Upper lobe of left lung (tissue), 6 donors: ENCODE results near the gene TIPARP. TPM values are rescaled to one million over a fixed set of nuclear protein-coding genes. Genes with fewer than 3 reads are reported as not detected.

Experiments used
- ATAC-seq, 2 donors: fragments of 200-7000 bp; cut with Tn5 transposase; one replicate each; pipeline ENCODE4 v1.9.1; 2022; ENCODE audit warnings: mild to moderate bottlenecking in 2 of 2, moderate library complexity in 2 of 2; ENCODE audit not compliant: low FRiP score in 2 of 2
- DNase-seq, 2 donors: peaks; one replicate each; pipeline ENCODE4 v3.0.0-alpha.2; 2019 to 2020
- H3K27ac ChIP-seq, 4 donors: fragments of 200-600 bp; sonication (generic); one replicate each; pipeline ENCODE4 v1.5.1; 2016 to 2019
- H3K27me3 ChIP-seq, 4 donors: fragments of 200-600 bp; sonication (generic); one replicate each; pipeline ENCODE4 v1.5.1; 2017 to 2019
- H3K36me3 ChIP-seq, 4 donors: fragments of 200-600 bp; sonication (generic); one replicate each; pipeline ENCODE4 v1.5.1; 2016 to 2019
- H3K4me1 ChIP-seq, 4 donors: fragments of 200-600 bp; sonication (generic); one replicate each; pipeline ENCODE4 v1.5.1; 2018 to 2019
- H3K4me3 ChIP-seq, 4 donors: fragments of 200-600 bp; sonication (generic); one replicate each; pipeline ENCODE4 v1.5.1; 2017 to 2019; ENCODE audit warnings: mild to moderate bottlenecking in 2 of 4, moderate library complexity in 1 of 4
- H3K9me3 ChIP-seq, 4 donors: fragments of 200-600 bp; sonication (generic); one replicate each; pipeline ENCODE4 v1.5.1; 2018 to 2019
- CTCF ChIP-seq, 6 experiments: fragments of 450-650 bp in 4 of 6; fragments of 200-600 bp in 2 of 6; sonication (generic) in 2 of 6; IDR thresholded peaks; one replicate each; pipeline ENCODE4 v1.5.1; 2016 to 2019; ENCODE audit warnings: antibody characterized with exemption in 6 of 6
- EP300 ChIP-seq, 4 donors: sonication (generic); formaldehyde crosslinking; IDR thresholded peaks; one replicate each; pipeline ENCODE4 v1.5.1; 2017; ENCODE audit warnings: antibody characterized with exemption in 4 of 4, control low read depth in 2 of 4
- POLR2A ChIP-seq, 4 donors: fragments of 450-650 bp; IDR thresholded peaks; one replicate each; pipeline ENCODE4 v1.5.1; 2016 to 2017; ENCODE audit warnings: antibody characterized with exemption in 4 of 4, mild to moderate bottlenecking in 2 of 4
- POLR2AphosphoS5 ChIP-seq, 2 donors: sonication (generic); formaldehyde crosslinking; IDR thresholded peaks; one replicate each; pipeline ENCODE4 v1.5.1; 2017; ENCODE audit warnings: antibody characterized with exemption in 2 of 2
- WGBS, 2 donors: methylation state at CpG; one replicate each; pipeline ENCODE4 v1.1.5; 2017 to 2018; 5-methylcytosine and 5-hydroxymethylcytosine counted together
- total RNA-seq, 6 donors: library from RNA; depleted of rRNA in 4 of 6; stranded (reverse); fragments of >200 nt in 4 of 6; gene quantifications; one replicate each; pipeline versions ENCODE4 v1.1.0 to v1.2.1, GENCODE V29; 2016 to 2021
- donor health status: DM: no; HTN: no; CAD: no; lungs with moderate emphysema.
- donor health status: DM: no; HTN: yes; CAD: no; lungs with severe emphysema.

Gene TIPARP
- total RNA-seq, 6 donors from 2014 or later: 21.5 to 84.7 (median 50.6) TPM

- no peak for TF ChIP-seq POLR2AphosphoS5 (IDR thresholded peaks at IDR 0.05)
- peak in 2 of 4 donors; percentile 39 to 83 for TF ChIP-seq EP300 (IDR thresholded peaks at IDR 0.05)
- peak in 1 of 4 donors; percentile 9 for TF ChIP-seq POLR2A (IDR thresholded peaks at IDR 0.05)
- H3K4me1 ChIP-seq: peaks cover 11 to 30% (median 21%) of the 10 kb centered on the region in 4 donors
- peak in 1 of 2 donors; percentile 61 for DNase-seq
- no peaks in the 10 kb centered on the region for H3K9me3 ChIP-seq
- H3K27ac ChIP-seq: peak overlapping the region in 3 of 4 donors; percentile 10 to 72 (median 51)
- H3K4me3 ChIP-seq: no peak overlapping the region
- ATAC-seq: peak; percentile 45 to 80
- 25 to 31% methylated on average over 4 of the region's 4 CpGs for WGBS, 2 donors
- no peaks in the 10 kb centered on the region for H3K36me3 ChIP-seq
- H3K27me3 ChIP-seq: no peaks in the 10 kb centered on the region
These were observed 6.2 kb upstream of the TIPARP start for GRCh38 chr3:156668073-156668763.

GRCh38 chr3:156670077-156670476, 4.3 kb upstream of the TIPARP start:
- H3K4me3 ChIP-seq: no peak overlapping the region
- no peaks in the 10 kb centered on the region for H3K27me3 ChIP-seq
- H3K27ac ChIP-seq: peak overlapping the region in 2 of 4 donors; percentile 12 to 14
- DNase-seq (no peak), ATAC-seq (no peak)
- peaks cover 14 to 25% (median 17%) of the 10 kb centered on the region in 4 donors for H3K4me1 ChIP-seq
- WGBS, 2 donors: 79 to 85% methylated on average over 2 of the region's 2 CpGs
- H3K9me3 ChIP-seq: no peaks in the 10 kb centered on the region
- H3K36me3 ChIP-seq: no peaks in the 10 kb centered on the region
- TF ChIP-seq POLR2A (IDR thresholded peaks at IDR 0.05) (no peak), CTCF (IDR thresholded peaks at IDR 0.05) (no peak), POLR2AphosphoS5 (IDR thresholded peaks at IDR 0.05) (no peak), EP300 (IDR thresholded peaks at IDR 0.05) (no peak)

GRCh38 chr3:156670652-156671051, 3.7 kb upstream of the TIPARP start:
- WGBS, 2 donors: 45 to 50% methylated on average over 4 of the region's 4 CpGs
- Histone ChIP-seq H3K9me3 (no peaks in the 10 kb centered on the region), H3K4me3 (no peak overlapping the region), H3K4me1 (peaks cover 11 to 23% (median 14%) of the 10 kb centered on the region in 4 donors), H3K27ac (peak overlapping the region in 2 of 4 donors; percentile 3 to 14), H3K36me3 (no peaks in the 10 kb centered on the region), H3K27me3 (no peaks in the 10 kb centered on the region)
- no peak for TF ChIP-seq EP300 (IDR thresholded peaks at IDR 0.05)
- TF ChIP-seq CTCF (IDR thresholded peaks at IDR 0.05): no peak
- no peak for TF ChIP-seq POLR2AphosphoS5 (IDR thresholded peaks at IDR 0.05)
- peak in 1 of 4 donors; percentile 10 for TF ChIP-seq POLR2A (IDR thresholded peaks at IDR 0.05)
- ATAC-seq (no peak), DNase-seq (peak in 1 of 2 donors; percentile 74)

GRCh38 chr3:156673732-156674045, 701 bp upstream of the TIPARP start:
- 7 to 17% methylated on average over 8 to 10 of the region's 10 CpGs for WGBS, 2 donors
- Histone ChIP-seq H3K9me3 (no peaks in the 10 kb centered on the region), H3K4me3 (peak overlapping the region; percentile 20 to 87 (median 74)), H3K4me1 (peaks cover 3 to 30% (median 23%) of the 10 kb centered on the region in 4 donors), H3K27me3 (no peaks in the 10 kb centered on the region), H3K36me3 (peaks cover 0 to 11% (median 7%) of the 10 kb centered on the region in 4 donors), H3K27ac (peak overlapping the region; percentile 97 to 99 (median 98))
- no peak for DNase-seq
- TF ChIP-seq POLR2A (IDR thresholded peaks at IDR 0.05): no peak
- TF ChIP-seq POLR2AphosphoS5 (IDR thresholded peaks at IDR 0.05): no peak
- no peak for TF ChIP-seq CTCF (IDR thresholded peaks at IDR 0.05)
- no peak for TF ChIP-seq EP300 (IDR thresholded peaks at IDR 0.05)
- ATAC-seq: no peak

GRCh38 chr3:156674911-156675829, 780 bp downstream of the TIPARP start:
- peak; percentile 50 to 72 for ATAC-seq
- peak; percentile 77 to 93 for DNase-seq
- Histone ChIP-seq H3K36me3 (peaks cover 0 to 24% (median 7%) of the 10 kb centered on the region in 4 donors), H3K9me3 (no peaks in the 10 kb centered on the region), H3K27me3 (no peaks in the 10 kb centered on the region), H3K27ac (peak overlapping the region; percentile 97 to 99 (median 98)), H3K4me1 (peaks cover 2 to 41% (median 32%) of the 10 kb centered on the region in 4 donors), H3K4me3 (peak overlapping the region; percentile 66 to 87 (median 80))
- no peak for TF ChIP-seq EP300 (IDR thresholded peaks at IDR 0.05)
- TF ChIP-seq CTCF (IDR thresholded peaks at IDR 0.05): peak; percentile 19 to 71 (median 50)
- TF ChIP-seq POLR2AphosphoS5 (IDR thresholded peaks at IDR 0.05): peak; percentile 9 to 47
- peak in 2 of 4 donors; percentile 18 to 42 for TF ChIP-seq POLR2A (IDR thresholded peaks at IDR 0.05)
- 0 to 1% methylated on average over 17 to 73 of the region's 93 CpGs for WGBS, 2 donors
